Natural killer cell (primary cell): ENCODE data around the gene REM1. TPM values are rescaled to one million over a fixed set of nuclear protein-coding genes. Genes with fewer than 3 reads are reported as not detected.
"Not testable (repeated sequence)": the region's sequence is repeated elsewhere in the genome, so short reads cannot be mapped to it uniquely, and the experiment has no call there.

Experiments used
- ATAC-seq, 3 donors: fragments of 150-1000 bp in 2 of 3; fragments of 200-7000 bp in 1 of 3; cut with Tn5 transposase; 1 replicate in 1 of 3; 2 replicates in 2 of 3; pipeline ENCODE4 v1.10.0; 2021; ENCODE audit warnings: mild to moderate bottlenecking in 2 of 3, moderate library complexity in 2 of 3
- DNase-seq, 2 donors: peaks; one replicate each; pipeline versions ENCODE4 v3.0.0 to v3.0.0-alpha.2; 2013 to 2021; ENCODE audit warnings: mixed read lengths in 1 of 2
- H3K27ac ChIP-seq: one replicate; pipeline ENCODE4 v1.5.1; 2013; ENCODE audit warnings: mild to moderate bottlenecking, low read length
- H3K27me3 ChIP-seq: one replicate; pipeline ENCODE4 v1.6.1; 2013; ENCODE audit warnings: low read length; ENCODE audit not compliant: control insufficient read depth, insufficient read depth
- H3K36me3 ChIP-seq: one replicate; pipeline ENCODE4 v1.6.1; 2013; ENCODE audit warnings: low read length; ENCODE audit not compliant: control insufficient read depth, insufficient read depth
- H3K4me1 ChIP-seq: one replicate; pipeline ENCODE4 v1.6.1; 2013; ENCODE audit warnings: low read length; ENCODE audit not compliant: control insufficient read depth, insufficient read depth
- H3K4me3 ChIP-seq: one replicate; pipeline ENCODE4 v1.5.1; 2013; ENCODE audit warnings: low read length
- H3K9me3 ChIP-seq: one replicate; pipeline ENCODE4 v1.6.1; 2013; ENCODE audit warnings: low read length; ENCODE audit not compliant: control insufficient read depth, insufficient read depth
- H3K27ac Mint-ChIP-seq, 2 donors: one replicate each; pipeline ENCODE4 v1.8.0; 2022; ENCODE audit warnings: mild to moderate bottlenecking in 2 of 2, mixed read lengths in 2 of 2, moderate library complexity in 1 of 2
- H3K27me3 Mint-ChIP-seq, 2 donors: one replicate each; pipeline ENCODE4 v1.8.0; 2022; ENCODE audit warnings: low read depth in 2 of 2, mixed read lengths in 2 of 2
- H3K36me3 Mint-ChIP-seq: one replicate; pipeline ENCODE4 v1.8.0; 2022; ENCODE audit warnings: mixed read lengths
- H3K4me1 Mint-ChIP-seq, 2 donors: one replicate each; pipeline ENCODE4 v1.8.0; 2022; ENCODE audit warnings: mixed read lengths in 2 of 2
- H3K4me3 Mint-ChIP-seq: one replicate; pipeline ENCODE4 v1.8.0; 2022; ENCODE audit warnings: mild to moderate bottlenecking, moderate library complexity, mixed read lengths
- H3K9me3 Mint-ChIP-seq, 2 donors: one replicate each; pipeline ENCODE4 v1.8.0; 2022; ENCODE audit warnings: mixed read lengths in 2 of 2
- CTCF ChIP-seq: fragments of 200-600 bp; IDR thresholded peaks from one replicate; pipeline ENCODE4 v1.8.0; 2022; ENCODE audit warnings: antibody characterized with exemption
- WGBS: methylation state at CpG from one replicate; pipeline ENCODE4 v1.1.7; 2013; ENCODE audit warnings: missing lambda C conversion rate; ENCODE audit not compliant: insufficient coverage; 5-methylcytosine and 5-hydroxymethylcytosine counted together
- intact Hi-C: fragments of 100-400 bp; cut with micrococcal nuclease; formaldehyde crosslinking; loops from one replicate; pipeline ENCODE4 v1.14.2; 2022
- total RNA-seq, 4 donors: library from RNA; stranded (reverse); fragments of 120-200 nt in 1 of 4; gene quantifications; one replicate each; pipeline versions ENCODE4 v1.2.3 to v1.2.4, GENCODE V29; 2013 to 2022

REM1 gene, protein sequence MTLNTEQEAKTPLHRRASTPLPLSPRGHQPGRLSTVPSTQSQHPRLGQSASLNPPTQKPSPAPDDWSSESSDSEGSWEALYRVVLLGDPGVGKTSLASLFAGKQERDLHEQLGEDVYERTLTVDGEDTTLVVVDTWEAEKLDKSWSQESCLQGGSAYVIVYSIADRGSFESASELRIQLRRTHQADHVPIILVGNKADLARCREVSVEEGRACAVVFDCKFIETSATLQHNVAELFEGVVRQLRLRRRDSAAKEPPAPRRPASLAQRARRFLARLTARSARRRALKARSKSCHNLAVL
- not detected for total RNA-seq
- not detected for total RNA-seq (2013)

DNA sequence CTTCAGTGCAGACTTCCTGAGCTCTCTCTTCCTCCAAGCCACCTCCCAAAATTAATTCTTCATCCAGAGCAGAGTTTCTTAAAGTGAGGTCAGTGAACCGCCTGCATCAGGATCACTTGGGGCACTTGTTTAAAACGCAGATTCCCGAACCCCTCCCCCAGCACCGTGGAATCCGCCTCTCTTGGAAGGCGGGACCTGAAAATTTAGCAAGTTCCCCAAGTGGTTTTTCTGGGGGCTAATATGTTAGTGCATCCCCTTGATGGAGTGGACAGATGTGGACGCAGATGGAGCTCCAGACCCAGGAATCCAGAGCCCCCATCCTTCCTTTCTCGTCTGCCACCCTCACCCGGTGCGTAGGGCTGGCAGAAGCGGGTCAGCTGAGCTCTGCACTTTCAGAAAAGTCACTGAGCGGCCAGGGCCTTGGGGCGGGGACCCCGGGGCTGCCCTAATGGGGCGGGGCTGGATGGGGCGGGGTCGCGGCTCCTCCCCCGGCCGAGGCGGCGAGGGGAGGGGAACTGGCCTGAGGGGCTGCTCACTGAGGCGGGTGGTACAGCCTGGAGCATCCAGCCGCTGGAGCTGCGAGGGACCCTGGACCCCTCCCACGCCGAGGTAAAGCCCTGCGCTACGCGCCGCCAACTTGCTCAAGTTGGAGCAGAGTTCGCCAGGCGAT lies at the start of gene REM1, which contains the start of gene DEFB124:
Gene REM1, plus strand, starts transcription at position 531 of the 670 bp plus-strand sequence. CDS start 1,158 bp downstream, outside the sequence.
Gene DEFB124, minus strand, starts transcription at position 370 of the 670 bp plus-strand sequence. CDS start 2,114 bp downstream, outside the sequence.
- Mint-ChIP-seq H3K27me3 (peaks cover 29 to 37% of the 10 kb centered on the region in 2 donors), H3K4me3 (no peak within 1 kb of the TSS), H3K9me3 (no peaks in the 10 kb centered on the region), H3K27ac (no peak within 1 kb of the TSS), H3K4me1 (peaks cover 6 to 9% of the 10 kb centered on the region in 2 donors), H3K36me3 (no peaks in the 10 kb centered on the region)
- H3K9me3 ChIP-seq, result no peaks in the 10 kb centered on the region
- no peak for TF ChIP-seq CTCF
- intact Hi-C loops, result no loop called here
- DNase-seq (no peak), ATAC-seq (no peak)
- no peaks in the 10 kb centered on the region for H3K36me3 ChIP-seq
- H3K27me3 ChIP-seq, result peaks cover 10% of the 10 kb centered on the region
- H3K4me1 ChIP-seq, result peaks cover 7% of the 10 kb centered on the region
- no peak within 1 kb of the TSS for H3K4me3 ChIP-seq
- WGBS, result 7% methylated on average over 33 of the region's 33 CpGs
- H3K27ac ChIP-seq, result no peak within 1 kb of the TSS

GRCh38 chr20:31425797-31426196 lies 49.3 kb upstream of the REM1 start:
- Histone ChIP-seq H3K4me1 (no peaks in the 10 kb centered on the region), H3K27me3 (no peaks in the 10 kb centered on the region), H3K4me3 (no peak overlapping the region), H3K36me3 (no peaks in the 10 kb centered on the region), H3K9me3 (no peaks in the 10 kb centered on the region), H3K27ac (no peak overlapping the region)
- Mint-ChIP-seq H3K4me1 (no peaks in the 10 kb centered on the region), H3K27ac (no peak overlapping the region), H3K27me3 (peaks cover 4 to 9% of the 10 kb centered on the region in 2 donors), H3K36me3 (no peaks in the 10 kb centered on the region), H3K4me3 (no peak overlapping the region), H3K9me3 (no peaks in the 10 kb centered on the region)
- intact Hi-C loops, result no loop called here
- no peak for TF ChIP-seq CTCF
- ATAC-seq (no peak), DNase-seq (no peak)

- DNase-seq, H3K9me3 ChIP-seq, ATAC-seq, H3K4me1 Mint-ChIP-seq, H3K27ac ChIP-seq, H3K36me3 ChIP-seq, H3K4me3 ChIP-seq, H3K4me1 ChIP-seq, H3K36me3 Mint-ChIP-seq, H3K27ac Mint-ChIP-seq, intact Hi-C loops, H3K4me3 Mint-ChIP-seq, H3K9me3 Mint-ChIP-seq, H3K27me3 ChIP-seq: not testable (repeated sequence)
- peaks cover 9 to 11% of the 10 kb centered on the region in 2 donors for H3K27me3 Mint-ChIP-seq
- 89% methylated on average over 20 of the region's 48 CpGs for WGBS
Measured at GRCh38 chr20:31426891-31427551, 48.1 kb upstream of the REM1 start.

DNA sequence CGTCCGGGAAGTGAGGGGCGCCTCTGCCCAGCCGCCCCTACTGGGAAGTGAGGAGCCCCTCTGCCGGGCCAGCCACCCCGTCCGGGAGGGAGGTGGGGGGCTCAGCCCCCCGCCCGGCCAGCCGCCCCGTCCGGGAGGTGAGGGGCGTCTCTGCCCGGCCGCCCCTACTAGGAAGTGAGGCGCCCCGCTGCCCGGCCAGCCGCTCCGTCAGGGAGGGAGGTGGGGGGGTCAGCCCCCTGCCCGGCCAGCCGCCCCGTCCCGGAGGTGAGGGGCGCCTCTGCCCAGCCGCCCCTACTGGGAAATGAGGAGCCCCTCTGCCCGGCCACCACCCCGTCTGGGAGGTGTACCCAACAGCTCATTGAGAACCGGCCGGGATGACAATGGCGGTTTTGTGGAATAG lies 47.5 kb upstream of the REM1 start:
- H3K27ac ChIP-seq, H3K36me3 Mint-ChIP-seq, H3K4me1 Mint-ChIP-seq, H3K4me3 Mint-ChIP-seq, intact Hi-C loops, H3K27me3 ChIP-seq, H3K9me3 Mint-ChIP-seq, ATAC-seq, H3K27ac Mint-ChIP-seq, DNase-seq, H3K4me3 ChIP-seq, H3K9me3 ChIP-seq, H3K4me1 ChIP-seq, H3K36me3 ChIP-seq: not testable (repeated sequence)
- peaks cover 9 to 11% of the 10 kb centered on the region in 2 donors for H3K27me3 Mint-ChIP-seq
- 98% methylated on average over 23 of the region's 31 CpGs for WGBS
